Spleen (tissue), 11 donors: ENCODE data around the gene DISC1. TPM values are rescaled to one million over a fixed set of nuclear protein-coding genes. Genes with fewer than 3 reads are reported as not detected.

Source experiments
- DNase-seq: peaks from one replicate; pipeline ENCODE4 v3.0.0-alpha.2; 2020
- H3K27ac ChIP-seq, 8 donors: fragments of 200-600 bp; sonication (generic) in 7 of 8; 1 replicate in 4 of 8; 2 replicates in 4 of 8; pipeline versions ENCODE4 v1.5.0 to v1.8.0; 2016 to 2021; ENCODE audit warnings: inconsistent platforms in 4 of 8, mild to moderate bottlenecking in 4 of 8, moderate library complexity in 1 of 8
- H3K27me3 ChIP-seq, 7 donors: fragments of 200-600 bp; sonication (generic) in 6 of 7; replicated peaks in 1 of 7; 1 replicate in 4 of 7; 2 replicates in 3 of 7; pipeline versions ENCODE4 v1.5.0 to v1.8.0; 2016 to 2021; ENCODE audit warnings: inconsistent platforms in 3 of 7, mild to moderate bottlenecking in 1 of 7
- H3K36me3 ChIP-seq, 6 donors: fragments of 200-600 bp; sonication (generic) in 5 of 6; 1 replicate in 4 of 6; 2 replicates in 2 of 6; pipeline versions ENCODE4 v1.5.0 to v1.8.0; 2016 to 2021; ENCODE audit warnings: inconsistent platforms in 2 of 6
- H3K4me1 ChIP-seq, 6 donors: fragments of 200-600 bp; sonication (generic) in 5 of 6; 1 replicate in 3 of 6; 2 replicates in 3 of 6; pipeline versions ENCODE4 v1.5.0 to v1.8.0; 2016 to 2021; ENCODE audit warnings: inconsistent platforms in 3 of 6
- H3K4me3 ChIP-seq, 8 donors: fragments of 200-600 bp; sonication (generic) in 7 of 8; 1 replicate in 4 of 8; 2 replicates in 4 of 8; pipeline versions ENCODE4 v1.5.0 to v1.8.0; 2016 to 2021; ENCODE audit warnings: inconsistent platforms in 4 of 8, mild to moderate bottlenecking in 4 of 8, moderate library complexity in 2 of 8
- H3K9me3 ChIP-seq, 8 donors: fragments of 200-600 bp; sonication (generic) in 7 of 8; 1 replicate in 4 of 8; 2 replicates in 4 of 8; pipeline versions ENCODE4 v1.5.0 to v1.8.0; 2016 to 2021; ENCODE audit warnings: inconsistent platforms in 4 of 8
- CTCF ChIP-seq, 11 experiments: fragments of 200-600 bp in 7 of 11; fragments of 450-650 bp in 4 of 11; sonication (generic) in 4 of 11; IDR thresholded peaks in 8 of 11; conservative IDR thresholded peaks in 3 of 11; 1 replicate in 7 of 11; 2 replicates in 4 of 11; pipeline versions ENCODE4 v1.4.0 to v1.8.0; 2016 to 2021; ENCODE audit warnings: antibody characterized with exemption in 11 of 11, inconsistent platforms in 4 of 11, mild to moderate bottlenecking in 1 of 11
- POLR2A ChIP-seq, 3 donors: fragments of 450-650 bp; IDR thresholded peaks; one replicate each; pipeline ENCODE4 v1.5.1; 2017; ENCODE audit warnings: antibody characterized with exemption in 3 of 3, mild to moderate bottlenecking in 1 of 3
- POLR2AphosphoS5 ChIP-seq, 3 donors: sonication (generic); formaldehyde crosslinking; IDR thresholded peaks; one replicate each; pipeline ENCODE4 v1.5.1; 2017; ENCODE audit warnings: antibody characterized with exemption in 3 of 3
- WGBS, 5 donors: extraction: QIAGEN DNeasy Blood & Tissue Kit in 3 of 5; methylation state at CpG; one replicate each; pipeline versions ENCODE4 v1.1.5 to v1.1.7; 2013 to 2018; 5-methylcytosine and 5-hydroxymethylcytosine counted together
- intact Hi-C: fragments of 100-400 bp; cut with DNase I; formaldehyde crosslinking; loops from one replicate; pipeline ENCODE4 v1.15.0; 2023; ENCODE audit warnings: low total_unique reads
- polyA plus RNA-seq, 3 donors: library from polyadenylated mRNA; stranded (reverse); fragments of 200-250 nt; gene quantifications; one replicate each; pipeline ENCODE4 v1.2.1, GENCODE V29; 2013
- total RNA-seq, 7 donors: library from RNA; depleted of rRNA in 3 of 7; stranded (reverse); fragments of >200 nt in 3 of 7; fragmentation: NEBNext Ultra II Directional in 4 of 7; extraction: Animal tissue kit (Norgen Biotek cat#: 25700) in 4 of 7; gene quantifications; one replicate each; pipeline versions ENCODE4 v1.1.0 to v1.2.1, GENCODE V29; 2016 to 2021
- donor health status: healthy with polysubstance abuse.
- donor health status: DM: no; HTN: no; CAD: no; lungs with moderate emphysema.
- donor health status: DM: no; HTN: no; CAD: no.
- donor health status: Bipolar disorder and iron deficiency.
- donor health status: healthy.
- donor health status: DM: no; HTN: no; CAD: no.
- donor health status: DM: yes; HTN: yes; CAD: no.

DISC1 gene
- total and polyA plus RNA-seq, 10 donors = 0.89 to 36.4 (median 24.2) TPM

DNA sequence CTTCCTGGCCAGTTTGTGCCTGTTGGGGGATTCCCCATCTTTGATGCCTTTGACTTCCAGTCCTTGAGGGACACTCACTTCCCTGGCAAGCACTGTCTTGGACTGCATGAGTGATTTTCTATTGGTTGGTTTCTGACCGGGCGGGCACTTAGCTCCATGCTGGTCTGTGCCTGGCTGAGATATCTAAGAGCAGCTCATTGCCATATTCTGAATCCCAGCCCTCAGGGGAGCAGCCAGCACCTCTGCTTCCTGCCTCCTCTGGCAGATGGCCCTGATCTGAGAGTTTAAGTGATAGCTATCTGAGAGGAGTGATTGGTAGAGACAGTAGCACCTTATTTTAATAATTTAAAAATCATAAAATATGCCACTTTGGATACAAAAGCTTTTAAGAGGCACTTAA, 52.5 kb downstream of the DISC1 start:
- H3K4me1 ChIP-seq = peaks cover 0 to 14% (median 0%) of the 10 kb centered on the region in 6 donors
- no peaks in the 10 kb centered on the region for H3K9me3 ChIP-seq
- H3K4me3 ChIP-seq = no peak overlapping the region
- 67 to 84% (median 75%) methylated on average over 2 of the region's 2 CpGs for WGBS, 5 donors
- no peak for DNase-seq
- intact Hi-C loops = no loop called here
- TF ChIP-seq CTCF (IDR thresholded peaks at IDR 0.05 in 8 of 11, conservative IDR thresholded peaks at IDR 0.05 in 3 of 11) (no peak), POLR2AphosphoS5 (IDR thresholded peaks at IDR 0.05) (no peak), POLR2A (IDR thresholded peaks at IDR 0.05) (no peak)
- peaks cover 0 to 5% (median 0%) of the 10 kb centered on the region in 6 donors for H3K36me3 ChIP-seq
- H3K27me3 ChIP-seq = no peaks in the 10 kb centered on the region
- H3K27ac ChIP-seq = no peak overlapping the region

DNA sequence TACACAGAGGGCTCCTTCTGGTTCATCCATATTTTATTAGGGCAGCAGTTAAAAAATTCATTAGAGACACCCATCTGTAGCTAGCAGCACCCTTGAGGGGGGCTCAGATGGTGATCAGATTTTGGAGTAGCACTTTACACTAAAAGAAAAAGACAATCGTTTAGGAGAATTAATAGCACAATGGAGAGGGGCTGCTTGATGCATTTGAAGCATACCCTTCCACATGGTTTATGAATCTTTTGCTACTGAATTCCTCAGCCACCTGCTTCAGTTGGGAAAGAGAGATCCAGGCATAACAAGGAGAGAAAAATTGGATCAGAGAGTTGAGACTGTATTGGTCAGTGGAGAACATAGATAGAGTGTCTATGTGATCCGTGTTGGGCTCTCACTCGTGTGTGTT, 54.4 kb downstream of the DISC1 start:
- H3K36me3 ChIP-seq = no peaks in the 10 kb centered on the region
- 81 to 88% (median 85%) methylated on average over 3 of the region's 3 CpGs for WGBS, 5 donors
- no peak overlapping the region for H3K4me3 ChIP-seq
- peaks cover 0 to 6% (median 2%) of the 10 kb centered on the region in 8 donors for H3K9me3 ChIP-seq
- DNase-seq = no peak
- intact Hi-C loops = no loop called here
- no peak for TF ChIP-seq CTCF (IDR thresholded peaks at IDR 0.05 in 8 of 11, conservative IDR thresholded peaks at IDR 0.05 in 3 of 11)
- TF ChIP-seq POLR2A (IDR thresholded peaks at IDR 0.05) = no peak
- TF ChIP-seq POLR2AphosphoS5 (IDR thresholded peaks at IDR 0.05) = no peak
- H3K27ac ChIP-seq = no peak overlapping the region
- peaks cover 0 to 14% (median 0%) of the 10 kb centered on the region in 6 donors for H3K4me1 ChIP-seq
- H3K27me3 ChIP-seq = peaks cover 0 to 11% (median 0%) of the 10 kb centered on the region in 7 donors

GRCh38 chr1:231682779-231683178, 56.2 kb downstream of the DISC1 start:
- H3K27ac ChIP-seq = no peak overlapping the region
- H3K4me1 ChIP-seq = peaks cover 0 to 14% (median 0%) of the 10 kb centered on the region in 6 donors
- peaks cover 0 to 5% (median 0%) of the 10 kb centered on the region in 6 donors for H3K36me3 ChIP-seq
- peaks cover 4 to 23% (median 15%) of the 10 kb centered on the region in 8 donors for H3K9me3 ChIP-seq
- peaks cover 0 to 20% (median 0%) of the 10 kb centered on the region in 7 donors for H3K27me3 ChIP-seq
- TF ChIP-seq POLR2AphosphoS5 (IDR thresholded peaks at IDR 0.05) = no peak
- TF ChIP-seq POLR2A (IDR thresholded peaks at IDR 0.05) = no peak
- TF ChIP-seq CTCF (IDR thresholded peaks at IDR 0.05 in 8 of 11, conservative IDR thresholded peaks at IDR 0.05 in 3 of 11) = no peak
- no peak overlapping the region for H3K4me3 ChIP-seq
- DNase-seq = no peak
- WGBS, 5 donors = 48 to 60% (median 58%) methylated on average over 3 of the region's 3 CpGs
- intact Hi-C loops = no loop called here

DNA sequence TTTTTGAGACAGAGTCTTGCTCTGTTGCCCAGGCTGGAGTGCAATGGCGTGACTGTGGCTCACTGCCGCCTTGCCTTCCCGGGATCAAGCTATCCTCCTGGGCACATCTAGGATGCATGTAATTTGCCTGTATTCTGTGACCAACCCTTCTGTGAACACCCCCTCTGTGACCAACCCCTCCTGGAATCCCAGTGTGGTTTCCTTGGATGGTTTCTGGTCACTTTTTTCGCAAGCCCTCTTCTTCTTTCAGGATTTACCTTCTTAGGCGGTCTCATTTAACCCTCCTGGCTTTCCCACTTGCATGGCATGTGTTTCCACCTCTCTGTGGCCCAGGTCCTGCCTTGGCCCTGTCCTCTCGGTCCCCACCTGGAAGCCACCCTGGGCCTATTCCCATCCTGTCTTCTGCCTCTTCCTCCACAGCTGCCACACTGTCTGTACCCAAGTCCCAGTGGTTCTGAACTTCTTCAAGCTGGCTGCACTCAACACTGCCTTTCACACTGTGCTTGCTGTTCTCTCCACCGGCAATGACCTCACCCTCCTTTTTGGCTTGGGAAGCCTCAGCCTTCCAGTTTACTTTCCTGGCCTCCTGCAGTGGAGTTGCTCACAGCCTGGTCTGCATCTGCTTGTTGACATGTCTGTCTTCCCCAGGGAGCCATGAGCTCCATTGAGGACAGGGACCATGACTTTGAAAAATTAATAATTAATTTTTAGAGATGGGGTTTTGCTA, 57.0 kb downstream of the DISC1 start:
- no peak overlapping the region for H3K27ac ChIP-seq
- intact Hi-C loops = no loop called here
- WGBS, 5 donors = 91 to 96% (median 95%) methylated on average over 7 of the region's 7 CpGs
- H3K4me1 ChIP-seq = peaks cover 0 to 14% (median 0%) of the 10 kb centered on the region in 6 donors
- peaks cover 4 to 23% (median 15%) of the 10 kb centered on the region in 8 donors for H3K9me3 ChIP-seq
- no peak for TF ChIP-seq POLR2A (IDR thresholded peaks at IDR 0.05)
- TF ChIP-seq CTCF (IDR thresholded peaks at IDR 0.05 in 8 of 11, conservative IDR thresholded peaks at IDR 0.05 in 3 of 11) = no peak
- TF ChIP-seq POLR2AphosphoS5 (IDR thresholded peaks at IDR 0.05) = no peak
- peaks cover 0 to 20% (median 0%) of the 10 kb centered on the region in 7 donors for H3K27me3 ChIP-seq
- peaks cover 0 to 5% (median 0%) of the 10 kb centered on the region in 6 donors for H3K36me3 ChIP-seq
- no peak overlapping the region for H3K4me3 ChIP-seq
- no peak for DNase-seq
